SK-N-MC (cell line): ENCODE measurements around the gene KRTAP17-1.

Experiments used
- EZH2 ChIP-seq: fragments of 200-600 bp; sonication (generic); IDR thresholded peaks from one replicate; pipeline ENCODE4 v1.6.1; 2017; ENCODE audit warnings: antibody characterized with exemption
- FOXP2 ChIP-seq: optimal IDR thresholded peaks from 2 replicates; pipeline ENCODE3; 2011; ENCODE audit warnings: mild to moderate bottlenecking, moderate library complexity; ENCODE audit not compliant: insufficient read depth; ENCODE audit errors: extremely low read length, control extremely low read depth
- POLR2AphosphoS5 ChIP-seq: IDR thresholded peaks from 2 replicates; pipeline ENCODE4 v1.6.1; 2012; ENCODE audit warnings: mild to moderate bottlenecking, low read depth, low read length, borderline replicate concordance

DNA sequence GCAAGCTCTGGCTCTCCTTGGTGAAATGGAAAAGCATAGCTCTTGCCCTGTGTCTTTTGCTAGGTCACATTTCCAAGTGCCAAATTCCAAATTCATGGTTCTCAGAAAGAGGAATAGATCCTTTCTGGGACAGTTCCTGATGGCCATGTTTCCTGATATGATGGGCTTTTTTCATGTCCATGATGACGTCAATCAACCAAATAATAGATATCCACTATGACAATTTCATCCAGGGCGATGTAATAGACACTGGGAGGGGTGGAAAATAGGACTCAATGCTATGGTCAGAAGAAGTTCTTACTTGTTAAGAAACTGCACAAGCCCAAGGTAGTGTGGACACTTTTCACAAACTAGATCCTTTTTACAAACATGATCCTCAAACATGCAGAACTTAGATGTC is 35.7 kb upstream of the KRTAP17-1 start:
- no peak for TF ChIP-seq EZH2
- no peak for TF ChIP-seq FOXP2
- no peak for TF ChIP-seq POLR2AphosphoS5
